ENCODE measurements around the gene MSH3.

MSH3 gene

DNA sequence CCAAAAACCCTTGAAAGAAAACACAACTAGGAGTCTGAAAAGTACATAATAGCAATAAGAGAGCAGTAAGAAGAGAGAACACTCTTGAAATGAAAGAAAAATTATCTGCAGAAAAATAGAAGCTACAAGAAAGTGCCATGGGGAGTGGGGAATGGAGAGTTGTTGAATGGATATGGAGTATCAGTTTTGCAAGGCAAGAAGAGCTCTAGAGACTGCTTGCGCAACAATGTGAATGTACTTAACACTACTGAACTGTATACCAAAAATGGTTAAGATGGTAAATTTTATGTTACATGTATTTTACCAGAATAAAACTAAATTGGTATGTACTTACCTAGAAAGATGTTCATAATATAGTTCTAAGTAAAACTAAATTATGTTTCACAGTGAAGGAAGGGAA lies 251.0 kb downstream of the MSH3 start:
- DNase-seq (ENCODE audit: low spot score) = no peak

DNA sequence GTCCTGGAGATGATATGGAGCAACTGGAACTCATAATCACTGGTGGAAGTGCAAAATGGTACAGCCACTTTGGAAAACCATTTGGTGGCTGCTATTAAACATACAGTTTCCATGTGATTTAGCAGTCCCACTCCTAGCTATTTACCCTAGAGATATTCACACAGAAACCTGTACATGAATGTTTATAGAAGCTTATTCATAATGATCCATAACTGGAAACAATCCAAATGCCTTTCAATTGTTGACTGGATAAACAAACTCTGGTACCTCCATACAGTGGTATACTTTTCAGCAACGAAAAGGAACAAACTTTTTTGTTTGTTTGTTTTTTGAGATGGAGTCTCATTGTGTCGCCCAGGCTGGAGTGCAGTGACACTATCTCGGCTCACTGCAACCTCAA lies 258.0 kb downstream of the MSH3 start:
- no peak for DNase-seq (ENCODE audit: low spot score)

DNA sequence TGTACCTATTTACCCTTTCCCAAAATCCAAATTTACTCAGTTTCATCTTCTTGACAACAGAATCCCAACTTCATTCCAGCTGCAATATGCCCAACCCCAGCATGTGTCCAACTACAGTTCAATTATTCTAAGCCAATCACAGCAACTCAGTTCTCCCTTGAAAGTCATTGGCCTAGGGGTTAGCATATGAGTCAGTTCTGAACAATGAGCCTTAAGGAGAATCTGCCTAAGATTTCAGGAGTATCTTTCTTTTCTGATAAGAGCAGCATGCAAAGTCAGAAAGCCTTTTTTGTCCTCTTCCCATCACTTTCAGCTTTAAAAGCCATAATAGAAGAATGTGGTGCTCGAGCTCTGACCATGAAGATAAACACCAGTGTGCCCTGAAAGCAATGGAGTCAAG lies 261.3 kb downstream of the MSH3 start:
- no peak for DNase-seq (ENCODE audit: low spot score)

DNA sequence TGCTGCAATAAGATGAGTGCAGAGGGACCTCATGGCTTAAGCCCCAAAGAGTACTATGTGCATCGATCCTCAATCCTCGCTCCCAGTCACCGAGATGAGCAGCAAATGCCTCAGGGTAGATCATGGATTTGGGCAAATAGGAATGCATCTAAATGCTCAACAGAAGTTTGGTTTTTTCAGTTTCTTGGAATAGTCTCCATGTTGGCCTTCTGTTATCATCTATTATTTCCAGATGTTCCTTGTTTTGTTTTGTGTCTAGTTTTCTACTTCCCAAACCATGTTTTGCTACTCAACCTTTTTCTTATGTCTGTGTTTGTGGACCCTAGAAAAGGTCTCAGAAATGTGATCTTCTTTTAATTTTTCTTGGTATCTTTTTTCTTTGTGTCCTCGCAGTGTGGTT lies 262.2 kb downstream of the MSH3 start:
- no peak for DNase-seq (ENCODE audit: low spot score)

DNA sequence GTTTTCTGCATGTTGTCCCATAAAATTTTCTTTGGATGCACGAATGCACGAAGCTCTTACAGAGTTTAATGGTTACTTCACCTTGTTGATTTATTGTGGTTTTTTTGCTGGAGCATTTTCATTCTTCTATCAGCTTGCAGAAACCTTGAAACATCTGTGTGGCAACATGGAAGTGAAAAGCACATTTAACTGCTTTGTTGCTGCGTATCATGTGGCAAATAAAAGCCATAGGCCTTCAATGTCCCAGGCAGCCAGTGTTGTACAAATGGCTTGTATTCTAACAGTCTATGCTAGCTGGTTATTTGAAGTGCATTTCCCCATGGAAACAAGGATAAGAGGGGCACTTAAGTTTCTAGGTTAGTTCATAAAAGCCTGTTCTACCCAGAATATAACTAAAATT lies 263.2 kb downstream of the MSH3 start:
- no peak for DNase-seq (ENCODE audit: low spot score)

DNA sequence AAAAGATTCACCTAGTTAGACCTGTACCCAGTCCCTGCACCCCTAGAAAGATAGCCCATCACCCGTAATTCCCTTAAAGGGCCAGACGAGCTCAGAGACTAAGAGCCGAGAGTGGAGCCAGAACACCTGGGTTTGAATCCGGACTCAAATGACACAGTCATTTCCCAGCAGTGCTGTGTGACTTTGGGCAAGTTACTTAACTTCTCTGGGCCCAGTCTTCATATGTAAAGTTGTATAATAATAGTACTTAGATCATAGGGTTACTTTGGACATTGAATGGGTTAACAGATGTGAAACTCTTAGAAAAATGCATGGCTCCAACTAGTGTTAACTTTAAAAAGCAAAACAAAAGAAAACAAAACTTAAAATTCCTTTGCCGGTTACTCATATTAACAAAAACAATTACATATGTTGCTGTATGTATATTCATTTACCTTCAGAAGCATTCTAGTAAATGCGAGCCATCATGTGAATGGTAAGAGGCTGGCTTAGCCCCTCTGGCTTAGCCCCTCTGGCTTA lies 265.3 kb downstream of the MSH3 start:
- no peak for DNase-seq (ENCODE audit: low spot score)

DNA sequence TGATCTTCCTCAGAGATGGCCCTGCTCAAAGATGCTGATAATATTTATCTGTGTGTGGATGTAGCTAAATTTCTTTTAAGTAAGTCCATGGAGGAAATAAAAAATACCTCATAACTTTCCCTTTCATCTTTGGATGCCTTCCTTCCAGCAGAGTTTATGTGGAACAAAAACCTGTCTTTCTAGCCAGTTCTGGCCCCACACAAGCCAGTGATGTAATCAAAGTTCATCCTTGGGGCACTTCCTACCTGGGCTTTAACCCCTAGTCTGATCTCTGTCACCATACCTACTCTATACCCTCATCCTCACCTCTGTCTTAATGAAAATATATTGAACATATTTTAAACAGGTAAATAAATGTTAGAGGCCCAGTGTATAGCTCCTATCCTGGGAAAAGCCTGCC lies 265.9 kb downstream of the MSH3 start:
- DNase-seq (ENCODE audit: low spot score) = no peak

DNA sequence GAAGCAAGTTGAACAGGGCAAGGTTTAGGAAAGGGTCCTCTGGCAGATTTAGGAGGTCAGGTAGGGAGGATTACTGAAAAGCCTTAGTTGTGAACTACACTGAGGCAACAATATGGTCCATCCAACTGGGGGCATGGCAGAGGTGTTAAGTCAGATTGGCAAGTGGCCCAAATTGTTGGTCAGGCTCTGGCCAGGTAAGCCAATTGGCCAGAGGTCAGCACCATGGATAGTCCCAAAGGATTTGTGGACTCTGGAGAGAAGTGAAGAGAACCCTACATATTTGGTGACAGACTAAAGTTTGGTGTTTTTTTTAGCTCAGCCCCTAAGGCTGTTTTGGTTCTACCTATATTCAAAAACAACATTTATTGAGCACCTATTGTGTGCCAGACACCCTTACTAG lies 266.6 kb downstream of the MSH3 start:
- DNase-seq (ENCODE audit: low spot score) = no peak

DNA sequence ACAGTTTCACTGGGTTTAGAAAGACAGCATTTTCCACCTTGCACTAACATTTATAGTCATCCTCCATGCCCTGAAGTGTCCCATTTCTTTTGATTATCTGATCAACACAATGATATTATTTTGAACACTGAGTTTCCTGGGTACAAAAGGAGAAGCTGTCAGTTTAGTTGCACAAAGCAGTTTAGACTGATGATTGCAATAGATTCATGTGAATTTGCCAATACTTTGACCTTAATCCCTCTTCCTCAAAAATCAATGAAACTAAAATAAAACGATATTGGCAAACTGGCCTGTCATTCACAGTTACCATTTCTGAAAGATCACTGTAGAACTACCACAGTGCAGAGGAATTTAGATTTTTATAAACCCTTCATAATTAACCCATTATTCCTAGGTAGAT lies 271.5 kb downstream of the MSH3 start:
- no peak for DNase-seq (ENCODE audit: low spot score)
